GM23248 (cell line): Measurements from ENCODE around the gene PRLR. TPM values are rescaled to one million over a fixed set of nuclear protein-coding genes. Genes with fewer than 3 reads are reported as not detected.
"Not testable (repeated sequence)": the region's sequence is repeated elsewhere in the genome, so short reads cannot be mapped to it uniquely, and the experiment has no call there.

Experiments
- DNase-seq: peaks from one replicate; pipeline ENCODE4 v3.0.0-alpha.2; 2015
- H2AFZ ChIP-seq: fragments of 200-600 bp; sonication (generic); 2 replicates; pipeline ENCODE4 v1.6.1; 2016; ENCODE audit warnings: antibody characterized with exemption
- H3F3A ChIP-seq: fragments of 200-600 bp; sonication (generic); 2 replicates; pipeline ENCODE4 v1.6.1; 2016; ENCODE audit warnings: mild to moderate bottlenecking, antibody characterized with exemption, mixed run types; ENCODE audit not compliant: insufficient read depth
- H3K27ac ChIP-seq: fragments of 200-600 bp; sonication (generic); 2 replicates; pipeline ENCODE4 v1.5.1; 2016; ENCODE audit warnings: mild to moderate bottlenecking
- H3K27me3 ChIP-seq: fragments of 200-600 bp; sonication (generic); replicated peaks from 2 replicates; pipeline ENCODE4 v1.6.1; 2016; ENCODE audit warnings: mild to moderate bottlenecking; ENCODE audit not compliant: insufficient read depth
- H3K36me3 ChIP-seq: fragments of 200-600 bp; sonication (generic); 2 replicates; pipeline ENCODE4 v1.6.1; 2016; ENCODE audit warnings: low read depth, mild to moderate bottlenecking
- H3K4me1 ChIP-seq: fragments of 200-600 bp; sonication (generic); 2 replicates; pipeline ENCODE4 v1.6.1; 2016; ENCODE audit warnings: mild to moderate bottlenecking; ENCODE audit not compliant: insufficient read depth
- H3K4me2 ChIP-seq: fragments of 200-600 bp; sonication (generic); one replicate; pipeline ENCODE4 v1.6.1; 2016; ENCODE audit warnings: mild to moderate bottlenecking; ENCODE audit not compliant: unreplicated experiment
- H3K4me3 ChIP-seq: fragments of 200-600 bp; sonication (generic); 2 replicates; pipeline ENCODE4 v1.5.1; 2016; ENCODE audit warnings: mild to moderate bottlenecking
- H3K79me2 ChIP-seq: fragments of 200-600 bp; sonication (generic); 2 replicates; pipeline ENCODE4 v1.6.1; 2016; ENCODE audit warnings: mild to moderate bottlenecking; ENCODE audit not compliant: insufficient read depth
- H3K9ac ChIP-seq: fragments of 200-600 bp; sonication (generic); 2 replicates; pipeline ENCODE4 v1.6.1; 2016; ENCODE audit warnings: mild to moderate bottlenecking
- H3K9me2 ChIP-seq: fragments of 200-600 bp; sonication (generic); 2 replicates; pipeline ENCODE4 v1.6.1; 2016; ENCODE audit warnings: mixed run types, mild to moderate bottlenecking, moderate library complexity; ENCODE audit not compliant: insufficient read depth
- H3K9me3 ChIP-seq: fragments of 200-600 bp; sonication (generic); one replicate; pipeline ENCODE4 v1.6.1; 2017; ENCODE audit warnings: low read depth
- H4K20me1 ChIP-seq: fragments of 200-600 bp; sonication (generic); 2 replicates; pipeline ENCODE4 v1.6.0; 2016; ENCODE audit not compliant: insufficient read depth
- EZH2 ChIP-seq: fragments of 200-600 bp; sonication (generic); IDR thresholded peaks from 2 replicates; pipeline ENCODE4 v1.6.1; 2018; ENCODE audit warnings: antibody characterized with exemption, mild to moderate bottlenecking; ENCODE audit not compliant: insufficient read depth, poor library complexity, severe bottlenecking
- EZH2phosphoT487 ChIP-seq: fragments of 200-600 bp; sonication (generic); IDR thresholded peaks from 2 replicates; pipeline ENCODE4 v1.6.1; 2018; ENCODE audit warnings: antibody characterized with exemption, moderate library complexity, mild to moderate bottlenecking, low read depth; ENCODE audit not compliant: insufficient read depth
- WGBS, 2 experiments: methylation state at CpG; one replicate each; pipeline ENCODE4 v1.1.6; 2015 to 2017; ENCODE audit warnings: low lambda C conversion rate in 2 of 2, low coverage in 1 of 2; ENCODE audit errors: missing lambda C conversion rate in 2 of 2; 5-methylcytosine and 5-hydroxymethylcytosine counted together
- in situ Hi-C: fragments of 300-500 bp; cut with MboI; formaldehyde crosslinking; loops from 2 replicates; pipeline ENCODE4 v1.15.0; 2020
- polyA plus RNA-seq: library from polyadenylated mRNA; unstranded; fragments of >200 nt; fragmentation: Nextera tagmentation; extraction: Ambion mirVana; gene quantifications from 2 replicates; pipeline ENCODE4 v1.2.1, GENCODE V29; 2016
- total RNA-seq: library from RNA; depleted of rRNA; stranded (reverse); fragments of >200 nt; shearing (Covaris generic); gene quantifications from 2 replicates; pipeline ENCODE4 v1.2.3, GENCODE V29; 2014

Gene PRLR
- total and polyA plus RNA-seq, 2 experiments from 2014 or later, result 0.80 to 5.8 TPM

DNA sequence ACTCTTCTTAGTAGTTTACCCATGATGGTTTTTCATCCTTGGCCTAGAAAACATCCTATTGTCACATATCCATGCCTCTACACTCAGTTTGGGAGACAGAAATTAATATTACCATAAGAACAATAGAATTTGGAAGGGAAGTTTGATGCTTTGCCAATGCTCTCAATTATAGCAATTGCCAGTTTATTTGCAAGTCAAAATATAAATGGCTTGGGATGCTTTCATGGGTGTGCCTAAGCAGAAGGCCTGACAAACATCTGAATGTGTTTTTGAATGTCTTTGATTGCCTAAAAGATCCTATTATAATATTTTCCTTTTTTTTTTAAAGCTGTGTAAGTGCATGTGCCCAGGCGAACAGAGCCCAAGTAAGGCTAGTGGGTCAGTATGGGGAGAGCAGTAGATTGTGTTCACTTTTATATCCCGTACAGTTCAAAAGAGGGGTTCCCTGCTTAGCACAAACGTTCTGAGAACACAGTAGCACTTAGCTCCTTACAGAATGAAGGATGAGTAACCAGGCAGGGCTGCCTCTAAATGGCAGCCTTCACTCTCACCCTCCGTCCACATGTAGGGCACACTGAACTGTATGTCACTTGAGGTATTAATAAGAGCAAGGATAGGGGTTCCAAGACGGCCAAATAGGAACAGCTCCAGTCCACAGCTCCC lies 126.5 kb downstream of the PRLR start:
- Histone ChIP-seq H4K20me1 (no peaks in the 10 kb centered on the region), H3K9me2 (no peaks in the 10 kb centered on the region), H3F3A (no peaks in the 10 kb centered on the region), H3K79me2 (no peaks in the 10 kb centered on the region), H3K9me3 (no peaks in the 10 kb centered on the region), H3K27ac (no peak overlapping the region), H3K9ac (no peak overlapping the region), H3K4me2 (no peak overlapping the region), H3K4me1 (no peaks in the 10 kb centered on the region), H3K4me3 (no peak overlapping the region), H2AFZ (no peak overlapping the region), H3K27me3 (no peaks in the 10 kb centered on the region), H3K36me3 (no peaks in the 10 kb centered on the region)
- in situ Hi-C loops, result no loop called here
- 52 to 55% methylated on average over 5 of the region's 5 CpGs for WGBS, 2 experiments
- no peak for DNase-seq
- no peak for TF ChIP-seq EZH2phosphoT487
- no peak for TF ChIP-seq EZH2

DNA sequence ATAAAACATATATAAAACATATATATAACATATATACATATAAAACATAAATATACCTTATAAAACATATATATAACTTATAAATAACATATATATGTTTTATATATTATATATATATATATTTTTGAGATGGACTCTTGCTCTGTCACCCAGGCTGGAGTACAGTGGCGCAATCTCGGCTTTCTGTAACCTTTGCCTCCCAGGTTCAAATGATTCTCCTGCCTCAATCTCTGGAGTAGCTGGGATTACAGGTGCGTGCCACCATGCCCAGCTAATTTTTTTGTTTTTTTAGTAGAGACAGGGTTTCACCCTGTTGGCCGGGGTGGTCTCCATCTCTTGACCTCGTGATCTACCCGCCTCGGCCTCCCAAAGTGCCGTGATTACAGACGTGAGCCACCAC lies 128.6 kb downstream of the PRLR start:
- H3K79me2 ChIP-seq, H3K27me3 ChIP-seq, H3K27ac ChIP-seq, in situ Hi-C loops, H3F3A ChIP-seq, H3K36me3 ChIP-seq, H4K20me1 ChIP-seq, H2AFZ ChIP-seq, H3K4me1 ChIP-seq, H3K9ac ChIP-seq, H3K9me3 ChIP-seq, H3K4me3 ChIP-seq, H3K4me2 ChIP-seq, H3K9me2 ChIP-seq, DNase-seq: not testable (repeated sequence)
- WGBS, 2 experiments, result 93 to 96% methylated on average over 9 of the region's 9 CpGs

DNA sequence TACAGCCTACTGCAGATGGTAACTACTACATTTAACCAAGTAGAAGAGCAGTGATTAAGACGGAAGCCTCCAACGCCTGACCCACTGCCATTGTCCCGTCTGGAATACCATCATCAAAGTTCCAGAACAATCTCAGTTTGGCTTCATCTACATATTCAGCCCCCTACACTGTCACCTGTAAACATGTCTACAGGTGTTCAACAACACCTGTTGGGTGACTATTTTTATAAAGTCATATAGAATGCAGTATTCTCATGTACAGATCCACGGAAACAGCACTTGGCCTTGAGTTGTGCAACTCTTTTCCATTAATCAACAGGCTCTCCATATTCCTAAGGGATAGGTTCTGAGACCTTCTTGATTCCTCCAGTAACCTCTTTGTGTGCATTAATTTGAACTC lies 129.3 kb downstream of the PRLR start:
- no peak for DNase-seq
- in situ Hi-C loops, result no loop called here
- H3K4me3 ChIP-seq, result no peak overlapping the region

GRCh38 chr5:35098214-35098613 lies 132.1 kb downstream of the PRLR start:
- no peaks in the 10 kb centered on the region for H3K9me2 ChIP-seq
- H3K4me3 ChIP-seq, result no peak overlapping the region
- H3K4me1 ChIP-seq, result no peaks in the 10 kb centered on the region
- H4K20me1 ChIP-seq, result no peaks in the 10 kb centered on the region
- H3K27ac ChIP-seq, result no peak overlapping the region
- no peaks in the 10 kb centered on the region for H3K9me3 ChIP-seq
- no peak overlapping the region for H3K9ac ChIP-seq
- H3K36me3 ChIP-seq, result no peaks in the 10 kb centered on the region
- TF ChIP-seq EZH2phosphoT487, result no peak
- TF ChIP-seq EZH2, result no peak
- in situ Hi-C loops, result loop anchor here (10.0 to 25.0 kb wide), 4 partner anchors 87 to 827 kb away; no protein-coding TSS in a partner anchor
- H2AFZ ChIP-seq, result no peak overlapping the region
- no peak for DNase-seq
- no peak overlapping the region for H3K4me2 ChIP-seq
- H3K27me3 ChIP-seq, result no peaks in the 10 kb centered on the region
- H3F3A ChIP-seq, result no peaks in the 10 kb centered on the region
- WGBS, 2 experiments, result 65 to 72% methylated on average over 4 of the region's 4 CpGs
- no peaks in the 10 kb centered on the region for H3K79me2 ChIP-seq

More for the DNA sequence above, 129.3 kb downstream of the PRLR start:
- Histone ChIP-seq H3K9ac (no peak overlapping the region), H3K4me1 (no peaks in the 10 kb centered on the region), H3K9me2 (no peaks in the 10 kb centered on the region), H3K4me2 (no peak overlapping the region), H3K36me3 (no peaks in the 10 kb centered on the region), H3K27me3 (no peaks in the 10 kb centered on the region), H3F3A (no peaks in the 10 kb centered on the region), H2AFZ (no peak overlapping the region), H3K79me2 (no peaks in the 10 kb centered on the region), H3K9me3 (no peaks in the 10 kb centered on the region), H4K20me1 (no peaks in the 10 kb centered on the region), H3K27ac (no peak overlapping the region)
- no peak for TF ChIP-seq EZH2
- no peak for TF ChIP-seq EZH2phosphoT487
- 86 to 89% methylated on average over 4 of the region's 4 CpGs for WGBS, 2 experiments

GRCh38 chr5:35096932-35097331 lies 133.4 kb downstream of the PRLR start:
- Histone ChIP-seq H3K9me3 (no peaks in the 10 kb centered on the region), H3K9me2 (no peaks in the 10 kb centered on the region), H3K4me1 (no peaks in the 10 kb centered on the region), H3K9ac (no peak overlapping the region), H3K27ac (no peak overlapping the region), H3F3A (no peaks in the 10 kb centered on the region), H3K36me3 (no peaks in the 10 kb centered on the region), H3K4me3 (no peak overlapping the region), H3K4me2 (no peak overlapping the region), H2AFZ (no peak overlapping the region), H3K79me2 (no peaks in the 10 kb centered on the region), H3K27me3 (no peaks in the 10 kb centered on the region), H4K20me1 (no peaks in the 10 kb centered on the region)
- 63 to 70% methylated on average over 1 of the region's 1 CpG for WGBS, 2 experiments
- DNase-seq, result no peak
- in situ Hi-C loops, result loop anchor here (10.0 to 25.0 kb wide), 4 partner anchors 88 to 828 kb away; no protein-coding TSS in a partner anchor
- TF ChIP-seq EZH2 (no peak), EZH2phosphoT487 (no peak)
